T-helper 2 cell treated with Interferon-gamma antibody and Interleukin-4, amounts not matched to agents 100 ng/mL and 5 ng/mL, for 36 hours (primary cell): ENCODE measurements around the gene CCDC60. TPM values are rescaled to one million over a fixed set of nuclear protein-coding genes. Genes with fewer than 3 reads are reported as not detected.

ENCODE experiments used
- intact Hi-C: fragments of 100-400 bp; cut with micrococcal nuclease; formaldehyde crosslinking; loops from one replicate; pipeline ENCODE4 v1.15.1; 2023
- total RNA-seq: library from RNA; stranded (reverse); gene quantifications from 2 replicates; pipeline ENCODE4 v1.2.3, GENCODE V29; 2022

CCDC60 gene
- total RNA-seq, 1 donor from 2014 or later = not detected

DNA sequence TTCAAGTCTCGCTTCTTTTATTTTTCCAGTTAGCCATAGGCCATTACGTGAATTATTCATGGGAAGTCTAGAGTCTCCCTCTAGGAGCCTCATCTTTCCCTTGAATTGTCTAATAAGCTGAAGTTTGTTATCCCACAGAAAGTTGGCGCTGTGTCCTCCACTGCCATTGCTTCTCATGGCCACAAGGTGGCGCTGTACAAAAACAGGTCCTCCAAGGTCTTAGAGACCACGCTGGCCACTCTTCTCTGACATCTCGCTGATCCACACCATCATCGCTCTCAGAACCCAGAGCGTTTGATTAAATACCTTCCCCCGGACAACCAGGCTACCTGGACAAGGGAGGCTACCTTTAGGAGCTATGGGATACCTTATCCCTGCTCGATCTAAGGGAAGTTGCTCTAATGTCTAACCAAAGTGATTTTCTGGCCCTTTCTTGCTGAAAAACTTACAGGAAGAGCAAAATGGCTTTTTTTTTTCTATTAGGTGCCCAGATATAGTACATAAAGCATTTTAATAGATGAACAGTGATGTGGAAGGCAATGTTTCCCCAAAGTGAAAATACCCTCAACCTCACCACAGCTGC lies 110.0 kb downstream of the CCDC60 start:
- intact Hi-C loops = loop anchor here (1.0 to 5.0 kb wide), 2 partner anchors 101 to 213 kb away; no protein-coding TSS in a partner anchor

DNA sequence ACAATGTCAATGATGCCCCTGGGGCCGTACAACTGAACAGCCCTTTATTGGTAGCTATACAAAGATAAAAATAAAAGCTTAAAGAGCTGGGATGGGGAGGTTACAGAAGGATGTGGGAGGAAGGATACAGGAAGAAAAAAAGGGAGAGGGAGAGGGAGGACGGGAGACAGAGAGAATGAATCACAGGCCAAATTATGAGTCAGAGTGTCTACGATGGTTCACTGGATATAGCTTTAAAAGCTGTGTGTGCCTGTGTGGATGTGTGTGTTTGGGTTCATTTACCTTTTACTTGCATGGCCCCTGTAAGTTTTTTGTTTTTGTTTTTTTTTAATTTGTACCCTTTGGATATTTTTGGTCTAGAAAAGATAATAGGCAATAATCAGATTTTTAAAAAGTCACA lies 111.9 kb downstream of the CCDC60 start:
- intact Hi-C loops = no loop called here

DNA sequence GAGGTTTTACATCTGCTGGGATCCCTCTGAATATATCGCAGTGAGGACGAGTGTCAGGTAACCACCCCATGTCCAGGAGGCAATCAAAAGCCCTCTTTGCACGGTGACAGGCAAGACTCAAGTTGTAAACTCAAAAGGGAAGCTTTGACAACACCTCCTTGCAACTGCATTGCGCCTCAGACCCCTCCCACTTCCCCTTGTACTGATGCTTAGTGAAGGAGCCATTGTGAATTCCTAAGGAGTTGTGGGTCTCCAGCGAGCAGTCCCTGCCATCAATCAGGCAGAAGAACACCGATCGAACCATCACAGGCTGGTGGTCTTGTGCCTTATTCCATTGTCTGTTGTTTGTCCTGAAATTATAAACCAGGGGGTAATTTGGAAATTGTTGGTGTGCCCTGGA lies 112.6 kb downstream of the CCDC60 start:
- intact Hi-C loops = no loop called here

DNA sequence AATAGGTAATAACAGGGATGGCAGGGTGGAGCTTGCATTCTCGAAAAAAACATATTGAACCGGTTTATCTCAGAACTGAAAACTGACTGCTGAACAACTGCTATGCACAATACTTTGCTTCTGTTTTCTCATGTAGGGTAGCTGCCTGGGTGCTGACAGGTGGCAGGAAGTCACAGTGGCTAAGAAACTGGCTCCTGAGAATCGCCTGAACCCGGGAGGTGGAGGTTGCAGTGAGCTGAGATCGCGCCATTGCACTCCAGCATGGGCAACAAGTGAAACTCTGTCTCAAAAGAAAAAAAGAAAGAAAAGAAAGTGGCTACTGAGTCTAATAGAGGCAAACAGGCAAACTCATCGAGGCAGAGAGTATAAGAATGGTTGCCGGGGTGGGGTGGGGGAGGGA lies 113.1 kb downstream of the CCDC60 start:
- intact Hi-C loops = no loop called here

GRCh38 chr12:119448611-119449131 lies 114.1 kb downstream of the CCDC60 start:
- intact Hi-C loops = no loop called here

DNA sequence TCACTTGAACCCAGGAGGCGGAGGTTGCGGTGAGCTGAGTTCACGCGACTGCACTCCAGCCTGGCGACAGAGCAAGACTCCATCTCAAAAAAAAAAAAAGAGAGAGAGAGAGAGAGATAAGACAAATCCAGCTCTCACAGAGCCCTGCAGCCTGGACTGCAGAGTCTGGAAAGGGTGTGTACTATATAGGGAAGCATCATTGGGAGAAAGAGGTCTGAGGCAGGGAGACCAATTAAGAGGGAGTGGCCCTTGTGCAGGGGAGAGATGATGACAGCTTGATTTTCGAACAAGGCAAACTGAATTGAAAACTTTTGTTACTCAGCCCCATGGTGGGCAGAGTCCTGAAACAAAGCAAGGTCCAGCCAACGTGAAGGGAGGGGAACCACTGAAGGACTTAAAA lies 116.2 kb downstream of the CCDC60 start:
- intact Hi-C loops = no loop called here

DNA sequence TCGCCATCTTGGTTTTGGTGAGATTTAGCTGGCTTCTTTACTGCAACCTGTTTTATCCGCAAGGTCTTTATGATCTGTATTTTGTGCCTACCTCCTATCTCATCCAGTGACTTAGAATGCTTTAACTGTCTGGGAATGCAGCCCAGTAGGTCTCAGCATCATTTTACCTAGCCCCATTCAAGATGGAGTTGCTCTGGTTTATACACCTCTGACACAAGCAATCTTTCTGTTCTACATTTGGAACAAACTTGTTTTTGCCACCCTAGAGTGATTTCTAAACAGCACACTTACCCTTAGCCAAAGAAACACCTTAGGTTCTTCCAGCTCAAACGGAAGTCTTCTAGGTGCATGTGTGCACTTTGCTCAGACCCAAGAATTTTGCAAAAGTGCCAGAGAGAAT lies 122.3 kb downstream of the CCDC60 start:
- intact Hi-C loops = no loop called here

GRCh38 chr12:119457271-119457670 lies 122.7 kb downstream of the CCDC60 start:
- intact Hi-C loops = no loop called here

- intact Hi-C loops = no loop called here
Observed at GRCh38 chr12:119459481-119459880, 125.0 kb downstream of the CCDC60 start.

DNA sequence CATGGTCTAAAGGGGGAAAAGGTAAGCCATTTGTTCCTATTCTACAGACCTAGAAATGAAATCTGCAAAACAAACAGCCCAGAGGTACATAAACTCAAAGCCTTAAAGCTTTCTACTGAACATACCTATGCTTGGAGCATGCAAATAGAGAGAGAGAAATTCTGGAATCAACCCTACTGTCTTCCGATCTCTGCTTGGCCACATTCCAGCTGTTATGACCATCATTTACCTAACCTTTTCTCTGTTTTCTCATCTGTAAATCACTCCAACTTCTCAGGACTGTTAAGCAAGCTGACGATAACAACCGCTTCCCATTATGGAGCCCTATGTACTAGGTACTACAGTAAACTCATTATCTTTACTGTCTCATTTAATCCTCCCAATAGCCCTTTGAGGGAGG lies 126.3 kb downstream of the CCDC60 start:
- intact Hi-C loops = no loop called here

- intact Hi-C loops = no loop called here
Observed at GRCh38 chr12:119461636-119462214, 127.2 kb downstream of the CCDC60 start.

- intact Hi-C loops = no loop called here
Observed at GRCh38 chr12:119463211-119463926, 128.8 kb downstream of the CCDC60 start.

GRCh38 chr12:119468296-119468695 lies 133.8 kb downstream of the CCDC60 start:
- intact Hi-C loops = no loop called here

- intact Hi-C loops = no loop called here
Observed at GRCh38 chr12:119475650-119476049, 141.1 kb downstream of the CCDC60 start.

DNA sequence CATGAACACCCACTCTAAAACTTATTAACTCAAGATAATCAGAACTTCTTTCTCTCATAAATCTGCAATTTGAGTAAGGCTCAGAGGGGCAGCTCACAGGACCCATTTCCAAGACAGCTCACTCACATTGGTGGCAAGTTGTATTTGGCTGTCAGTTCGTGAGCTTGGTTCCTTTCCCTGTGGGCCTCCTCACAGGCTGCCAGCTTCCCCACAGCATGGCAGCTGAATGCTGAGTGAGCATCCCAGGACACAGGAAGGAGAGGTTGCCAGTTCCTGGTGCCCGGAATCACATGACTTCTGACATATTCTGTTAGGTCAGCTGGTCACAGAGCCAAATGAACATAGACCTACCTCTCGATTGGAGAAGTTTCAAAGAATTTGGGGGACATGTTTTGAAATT lies 142.4 kb downstream of the CCDC60 start:
- intact Hi-C loops = no loop called here

- intact Hi-C loops = no loop called here
Observed at GRCh38 chr12:119479121-119479561, 144.6 kb downstream of the CCDC60 start.

DNA sequence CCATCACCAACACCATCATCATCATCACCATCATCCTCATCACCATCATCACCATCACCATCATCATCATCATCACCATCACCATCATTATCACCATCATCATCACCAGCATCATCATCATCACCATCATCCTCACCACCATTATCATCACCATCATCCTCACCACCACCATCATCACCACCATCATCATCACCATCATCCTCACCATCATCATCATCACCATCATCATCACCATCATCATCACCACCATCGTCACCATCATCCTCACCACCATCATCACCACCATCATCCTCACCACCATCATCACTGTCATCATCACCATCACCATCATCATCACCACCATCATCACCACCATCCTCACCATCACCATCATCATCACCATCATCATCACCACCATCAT lies 146.0 kb downstream of the CCDC60 start:
- intact Hi-C loops = no loop called here

DNA sequence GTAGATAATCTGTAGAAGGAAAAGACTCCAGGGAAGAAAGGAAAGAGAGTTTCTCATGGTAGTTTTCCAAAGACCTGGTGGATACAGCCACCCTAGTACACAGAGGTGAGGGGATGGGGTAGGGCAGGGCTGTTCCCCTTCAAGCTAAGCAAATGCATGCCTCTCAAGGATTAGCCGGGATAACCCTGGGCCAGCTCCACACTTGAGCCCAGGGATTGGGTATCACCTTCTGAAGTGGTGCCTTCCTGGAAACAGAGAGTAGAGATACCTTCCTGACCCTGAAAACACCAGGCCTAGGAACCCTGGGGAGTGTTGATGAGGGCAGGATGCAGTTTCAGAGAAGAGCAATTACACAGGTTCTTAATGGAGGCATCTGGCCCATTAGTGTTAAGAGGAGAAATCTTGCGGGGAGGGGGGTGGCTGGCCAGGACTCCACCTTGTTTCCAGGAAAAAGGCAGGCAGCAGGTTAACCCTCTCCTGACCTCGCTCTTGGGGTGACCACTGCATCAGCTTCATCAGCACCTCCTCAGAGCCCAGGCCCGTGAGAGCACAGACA lies 152.1 kb downstream of the CCDC60 start:
- intact Hi-C loops = no loop called here

DNA sequence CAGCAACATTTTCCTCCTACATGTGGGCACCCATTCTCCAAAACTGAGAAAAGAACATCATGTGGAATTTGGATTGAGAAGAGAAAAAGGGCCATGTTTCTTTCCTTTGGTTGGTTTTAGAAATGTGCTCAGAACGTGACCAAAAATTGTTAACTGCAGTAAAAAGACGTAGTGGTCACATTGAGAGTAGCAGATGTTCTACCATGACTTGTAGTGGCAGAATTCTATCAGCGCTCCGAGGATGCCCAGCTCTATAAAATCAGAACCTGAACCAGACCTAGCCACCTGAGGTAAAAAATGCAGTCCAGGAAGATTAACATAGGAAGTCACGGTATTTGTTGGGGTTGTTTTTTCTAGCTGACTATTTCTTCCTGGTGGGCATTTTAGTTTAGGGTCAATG lies 157.3 kb downstream of the CCDC60 start:
- intact Hi-C loops = no loop called here

DNA sequence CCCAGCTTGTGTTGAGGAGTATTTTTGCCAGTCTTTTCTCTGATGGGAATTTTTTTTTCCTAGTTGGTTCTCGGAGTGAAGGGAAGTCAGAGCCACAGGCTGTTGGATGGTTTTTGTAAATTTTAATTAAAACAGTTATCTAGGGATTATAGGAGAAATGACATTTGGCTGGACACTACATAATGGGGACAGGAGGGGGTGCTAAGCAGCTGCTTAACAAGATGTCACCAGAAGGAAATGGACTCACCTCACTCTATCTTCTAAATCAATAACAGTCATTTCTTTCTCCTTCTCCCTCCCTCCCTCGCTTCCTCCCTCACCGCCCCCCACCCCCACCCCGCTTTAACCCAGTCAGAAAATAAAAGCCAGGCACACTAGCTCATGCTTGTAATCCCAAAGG lies 165.7 kb downstream of the CCDC60 start:
- intact Hi-C loops = no loop called here

DNA sequence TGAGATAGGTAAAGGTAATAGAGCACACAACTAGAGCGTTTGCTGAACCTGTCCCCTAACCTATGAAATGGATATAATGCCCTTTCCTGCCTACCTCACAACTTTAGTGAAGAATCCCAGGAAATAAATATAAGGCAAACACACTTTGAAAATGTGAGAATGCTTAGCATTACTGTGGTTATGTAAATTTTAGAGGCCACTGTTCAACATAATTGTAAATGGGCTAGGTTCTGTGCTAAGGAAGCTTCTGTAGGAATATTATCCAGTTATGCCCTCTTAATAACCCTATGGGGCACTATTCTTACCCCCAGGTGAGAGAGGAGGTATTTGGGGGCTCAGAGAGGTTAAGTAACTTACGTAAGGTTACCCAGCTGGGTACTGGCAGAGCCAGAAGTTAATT lies 166.5 kb downstream of the CCDC60 start:
- intact Hi-C loops = no loop called here

DNA sequence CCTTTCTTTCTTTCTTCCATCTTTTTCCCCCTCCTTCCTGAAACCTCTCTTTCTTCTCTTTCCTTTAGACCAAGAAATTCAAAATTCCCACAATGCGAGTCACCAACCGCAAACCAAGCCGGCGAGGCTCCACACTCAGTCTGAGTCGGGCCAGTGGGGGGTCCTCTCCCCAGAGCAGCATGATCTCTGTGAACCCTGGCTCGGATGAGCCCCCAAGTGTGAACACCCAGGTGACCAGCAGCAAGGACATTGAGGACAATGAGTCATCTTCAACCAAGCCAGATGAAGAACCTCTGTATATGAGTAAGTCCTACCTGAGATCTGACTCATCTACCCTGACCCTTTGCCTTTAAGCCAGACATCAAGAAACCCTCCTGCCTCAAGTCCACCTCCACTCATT lies 170.5 kb downstream of the CCDC60 start:
- intact Hi-C loops = no loop called here
